Measurements from ENCODE around the gene DNAJC24. TPM values are rescaled to one million over a fixed set of nuclear protein-coding genes. Genes with fewer than 3 reads are reported as not detected.

DNAJC24 gene, protein sequence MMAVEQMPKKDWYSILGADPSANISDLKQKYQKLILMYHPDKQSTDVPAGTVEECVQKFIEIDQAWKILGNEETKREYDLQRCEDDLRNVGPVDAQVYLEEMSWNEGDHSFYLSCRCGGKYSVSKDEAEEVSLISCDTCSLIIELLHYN
- total RNA-seq = 19.0 and 24.0 TPM in 2 replicates

GRCh38 chr11:31369348-31370329 is at the start of gene DNAJC24, which contains the start of gene DCDC1:
TSS of gene DNAJC24 (plus strand) at chr11:31369860. CDS start at chr11:31370749, 889 bp downstream.
TSS of gene DCDC1 (minus strand) at chr11:31369739. CDS start at chr11:31328280, 41,459 bp downstream.

Other genes starting within 250 kb of the DNAJC24 start
- gene DCDC1, start 121 bp upstream of the DNAJC24 start, total RNA-seq = 0.22 and 0.25 TPM in 2 replicates
- 10.6 and 12.1 TPM in 2 replicates for gene IMMP1L, start 139.8 kb downstream of the DNAJC24 start, total RNA-seq
- 16.5 and 22.2 TPM in 2 replicates for gene ELP4, start 139.9 kb downstream of the DNAJC24 start, total RNA-seq

Measured in uterine smooth muscle cell (primary cell).